ENCODE measurements around the gene ASPM. TPM values are rescaled to one million over a fixed set of nuclear protein-coding genes. Genes with fewer than 3 reads are reported as not detected.

ASPM gene
- total RNA-seq, 6 donors from 2014 or later: under 0.01 to 2.7 (median 1.1) TPM

- WGBS, 2 donors: 87 to 89% methylated on average over 2 of the region's 2 CpGs
- H3K4me3 ChIP-seq: no peak overlapping the region
- no peaks in the 10 kb centered on the region for H3K36me3 ChIP-seq
- ATAC-seq (ENCODE audit: low FRiP score in 2 of 2): no peak
- H3K9me3 ChIP-seq: no peaks in the 10 kb centered on the region
- no peak for TF ChIP-seq EP300 (IDR thresholded peaks at IDR 0.05)
- TF ChIP-seq POLR2AphosphoS5 (IDR thresholded peaks at IDR 0.05): no peak
- no peak for TF ChIP-seq CTCF (IDR thresholded peaks at IDR 0.05)
- TF ChIP-seq POLR2A (IDR thresholded peaks at IDR 0.05): no peak
- no peaks in the 10 kb centered on the region for H3K27me3 ChIP-seq
- no peak for DNase-seq
- no peak overlapping the region for H3K27ac ChIP-seq
- H3K4me1 ChIP-seq: no peaks in the 10 kb centered on the region
These were observed 15.7 kb downstream of the ASPM start for GRCh38 chr1:197130677-197131304.

GRCh38 chr1:197129698-197130097, 16.8 kb downstream of the ASPM start:
- 80 to 91% methylated on average over 2 of the region's 2 CpGs for WGBS, 2 donors
- Histone ChIP-seq H3K27me3 (no peaks in the 10 kb centered on the region), H3K9me3 (no peaks in the 10 kb centered on the region), H3K4me3 (no peak overlapping the region), H3K27ac (no peak overlapping the region), H3K36me3 (no peaks in the 10 kb centered on the region), H3K4me1 (no peaks in the 10 kb centered on the region)
- ATAC-seq (ENCODE audit: low FRiP score in 2 of 2) (no peak), DNase-seq (no peak)
- no peak for TF ChIP-seq POLR2AphosphoS5 (IDR thresholded peaks at IDR 0.05)
- no peak for TF ChIP-seq EP300 (IDR thresholded peaks at IDR 0.05)

- Histone ChIP-seq H3K4me1 (no peaks in the 10 kb centered on the region), H3K36me3 (no peaks in the 10 kb centered on the region), H3K4me3 (no peak overlapping the region), H3K27ac (no peak overlapping the region), H3K27me3 (no peaks in the 10 kb centered on the region), H3K9me3 (no peaks in the 10 kb centered on the region)
- TF ChIP-seq CTCF (IDR thresholded peaks at IDR 0.05): no peak
- TF ChIP-seq EP300 (IDR thresholded peaks at IDR 0.05): no peak
- 83 to 87% methylated on average over 2 of the region's 2 CpGs for WGBS, 2 donors
- ATAC-seq (ENCODE audit: low FRiP score in 2 of 2): no peak
- no peak for DNase-seq
These were observed 19.1 kb downstream of the ASPM start for GRCh38 chr1:197127246-197127912.

GRCh38 chr1:197126691-197127090, 19.8 kb downstream of the ASPM start:
- Histone ChIP-seq H3K27me3 (no peaks in the 10 kb centered on the region), H3K4me1 (no peaks in the 10 kb centered on the region), H3K9me3 (no peaks in the 10 kb centered on the region), H3K36me3 (no peaks in the 10 kb centered on the region), H3K27ac (no peak overlapping the region), H3K4me3 (no peak overlapping the region)
- TF ChIP-seq POLR2AphosphoS5 (IDR thresholded peaks at IDR 0.05): no peak
- no peak for TF ChIP-seq POLR2A (IDR thresholded peaks at IDR 0.05)
- TF ChIP-seq CTCF (IDR thresholded peaks at IDR 0.05): no peak
- TF ChIP-seq EP300 (IDR thresholded peaks at IDR 0.05): no peak
- DNase-seq (no peak), ATAC-seq (ENCODE audit: low FRiP score in 2 of 2) (no peak)
- 63 to 81% methylated on average over 3 of the region's 3 CpGs for WGBS, 2 donors

GRCh38 chr1:197124376-197124775, 22.1 kb downstream of the ASPM start:
- no peaks in the 10 kb centered on the region for H3K9me3 ChIP-seq
- H3K27ac ChIP-seq: no peak overlapping the region
- no peaks in the 10 kb centered on the region for H3K27me3 ChIP-seq
- WGBS, 2 donors: 87 to 98% methylated on average over 1 of the region's 1 CpG
- no peaks in the 10 kb centered on the region for H3K4me1 ChIP-seq
- no peaks in the 10 kb centered on the region for H3K36me3 ChIP-seq
- TF ChIP-seq POLR2AphosphoS5 (IDR thresholded peaks at IDR 0.05): no peak
- TF ChIP-seq CTCF (IDR thresholded peaks at IDR 0.05): no peak
- TF ChIP-seq EP300 (IDR thresholded peaks at IDR 0.05): no peak
- no peak for TF ChIP-seq POLR2A (IDR thresholded peaks at IDR 0.05)
- ATAC-seq (ENCODE audit: low FRiP score in 2 of 2): no peak
- H3K4me3 ChIP-seq: no peak overlapping the region
- DNase-seq: no peak
